HG03066 (cell line): ENCODE data around the gene GDI1.

Source experiments
- ATAC-seq: cut with Tn5 transposase; IDR thresholded peaks from one replicate; pipeline ENCODE4 v1.9.1; 2021; ENCODE audit warnings: low read depth; ENCODE audit not compliant: unreplicated experiment

Gene GDI1

GRCh38 chrX:154458954-154459778 lies 22.2 kb downstream of the GDI1 start:
- ATAC-seq = no peak

GRCh38 chrX:154459832-154460231 lies 22.9 kb downstream of the GDI1 start:
- ATAC-seq = no peak

- no peak for ATAC-seq
These were observed 23.4 kb downstream of the GDI1 start for GRCh38 chrX:154460326-154460725.

GRCh38 chrX:154462396-154462795 lies 25.4 kb downstream of the GDI1 start:
- no peak for ATAC-seq

- ATAC-seq = no peak
These were observed 26.8 kb downstream of the GDI1 start for GRCh38 chrX:154463611-154464220.

GRCh38 chrX:154464806-154465365 lies 27.9 kb downstream of the GDI1 start:
- ATAC-seq = no peak

- ATAC-seq = no peak
These were observed 28.6 kb downstream of the GDI1 start for GRCh38 chrX:154465601-154466000.

GRCh38 chrX:154466036-154466435 lies 29.1 kb downstream of the GDI1 start:
- ATAC-seq = no peak

GRCh38 chrX:154466907-154467306 lies 30.0 kb downstream of the GDI1 start:
- ATAC-seq = no peak

- ATAC-seq = no peak
These were observed 30.6 kb downstream of the GDI1 start for GRCh38 chrX:154467556-154467955.

GRCh38 chrX:154468217-154468616 lies 31.3 kb downstream of the GDI1 start:
- ATAC-seq = no peak

- ATAC-seq = no peak
These were observed 32.2 kb downstream of the GDI1 start for GRCh38 chrX:154469114-154469513.

- ATAC-seq = no peak
These were observed 32.9 kb downstream of the GDI1 start for GRCh38 chrX:154469880-154470279.

GRCh38 chrX:154470434-154470833 lies 33.5 kb downstream of the GDI1 start:
- no peak for ATAC-seq

GRCh38 chrX:154470914-154471568 lies 34.1 kb downstream of the GDI1 start:
- no peak for ATAC-seq

GRCh38 chrX:154471839-154472684 lies 35.1 kb downstream of the GDI1 start:
- no peak for ATAC-seq

- no peak for ATAC-seq
These were observed 36.0 kb downstream of the GDI1 start for GRCh38 chrX:154472685-154473632.

- ATAC-seq = no peak
These were observed 36.7 kb downstream of the GDI1 start for GRCh38 chrX:154473683-154474082.

GRCh38 chrX:154476821-154477220 lies 39.9 kb downstream of the GDI1 start:
- ATAC-seq = no peak
